ENCODE data around the gene ZNF467.

GRCh38 chr7:149778696-149779501, 5.5 kb upstream of the ZNF467 start:
- TF ChIP-seq, protein P1, sequence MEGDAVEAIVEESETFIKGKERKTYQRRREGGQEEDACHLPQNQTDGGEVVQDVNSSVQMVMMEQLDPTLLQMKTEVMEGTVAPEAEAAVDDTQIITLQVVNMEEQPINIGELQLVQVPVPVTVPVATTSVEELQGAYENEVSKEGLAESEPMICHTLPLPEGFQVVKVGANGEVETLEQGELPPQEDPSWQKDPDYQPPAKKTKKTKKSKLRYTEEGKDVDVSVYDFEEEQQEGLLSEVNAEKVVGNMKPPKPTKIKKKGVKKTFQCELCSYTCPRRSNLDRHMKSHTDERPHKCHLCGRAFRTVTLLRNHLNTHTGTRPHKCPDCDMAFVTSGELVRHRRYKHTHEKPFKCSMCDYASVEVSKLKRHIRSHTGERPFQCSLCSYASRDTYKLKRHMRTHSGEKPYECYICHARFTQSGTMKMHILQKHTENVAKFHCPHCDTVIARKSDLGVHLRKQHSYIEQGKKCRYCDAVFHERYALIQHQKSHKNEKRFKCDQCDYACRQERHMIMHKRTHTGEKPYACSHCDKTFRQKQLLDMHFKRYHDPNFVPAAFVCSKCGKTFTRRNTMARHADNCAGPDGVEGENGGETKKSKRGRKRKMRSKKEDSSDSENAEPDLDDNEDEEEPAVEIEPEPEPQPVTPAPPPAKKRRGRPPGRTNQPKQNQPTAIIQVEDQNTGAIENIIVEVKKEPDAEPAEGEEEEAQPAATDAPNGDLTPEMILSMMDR (IDR thresholded peaks at IDR 0.05) = no peak
- TF ChIP-seq POLR2AphosphoS5 (IDR thresholded peaks at IDR 0.05; ENCODE audit: low read depth, low read length) (no peak), SIN3A (IDR thresholded peaks at IDR 0.05; ENCODE audit: borderline replicate concordance, insufficient read depth, low read depth, low read length) (no peak)

All from Panc1 (cell line).